Activated T-helper 17 cell treated with anti-CD3 and anti-CD28 coated beads, Interleukin-2, amount 50 U/mL, for 72 hours (primary cell): ENCODE measurements around the gene TBC1D9. TPM values are rescaled to one million over a fixed set of nuclear protein-coding genes. Genes with fewer than 3 reads are reported as not detected.

Experiments used
- ATAC-seq: fragments of 150-1000 bp; cut with Tn5 transposase; replicated peaks from 2 replicates; pipeline ENCODE4 v1.10.0; 2021; ENCODE audit warnings: mild to moderate bottlenecking, moderate library complexity
- H3K27ac Mint-ChIP-seq: one replicate; pipeline ENCODE4 v1.8.0; 2022; ENCODE audit warnings: mixed read lengths
- H3K27me3 Mint-ChIP-seq: one replicate; pipeline ENCODE4 v1.8.0; 2022; ENCODE audit warnings: mixed read lengths
- H3K36me3 Mint-ChIP-seq: one replicate; pipeline ENCODE4 v1.8.0; 2022; ENCODE audit warnings: low read depth, mild to moderate bottlenecking, mixed read lengths
- H3K4me1 Mint-ChIP-seq: one replicate; pipeline ENCODE4 v1.8.0; 2022; ENCODE audit warnings: mixed read lengths
- H3K4me3 Mint-ChIP-seq: one replicate; pipeline ENCODE4 v1.8.0; 2022; ENCODE audit warnings: mild to moderate bottlenecking, mixed read lengths
- H3K9me3 Mint-ChIP-seq: one replicate; pipeline ENCODE4 v1.8.0; 2022; ENCODE audit warnings: mixed read lengths
- total RNA-seq, 2 donors: library from RNA; stranded (reverse); gene quantifications; one replicate each; pipeline ENCODE4 v1.2.3, GENCODE V29; 2022

Gene TBC1D9
- total RNA-seq, 2 donors from 2014 or later = 0.05 TPM; not detected in 1

DNA sequence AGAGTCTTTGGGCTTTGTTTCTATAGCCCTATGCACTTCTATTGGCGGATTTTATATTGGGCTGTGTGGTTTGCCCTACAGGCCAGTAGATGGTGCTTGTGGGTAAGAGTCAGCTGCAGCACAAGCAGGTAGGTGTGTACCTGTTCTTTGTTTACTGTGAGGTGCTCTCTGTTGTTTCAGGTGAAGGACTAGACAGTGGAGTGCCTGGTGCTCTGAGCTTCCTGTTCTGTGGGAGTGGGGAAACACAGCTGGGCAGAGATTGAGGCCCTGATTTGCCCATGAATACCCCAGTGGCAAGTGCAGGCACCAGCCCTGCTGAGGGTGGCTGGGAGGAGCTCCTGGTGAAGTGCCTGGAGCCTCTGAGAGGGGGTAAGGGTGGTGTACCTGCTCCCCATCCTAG lies 161.1 kb downstream of the TBC1D9 start:
- H3K4me3 Mint-ChIP-seq = no peak overlapping the region
- no peak for ATAC-seq
- H3K9me3 Mint-ChIP-seq = peaks cover 4% of the 10 kb centered on the region
- no peak overlapping the region for H3K27ac Mint-ChIP-seq
- no peaks in the 10 kb centered on the region for H3K4me1 Mint-ChIP-seq
- H3K36me3 Mint-ChIP-seq = no peaks in the 10 kb centered on the region
- H3K27me3 Mint-ChIP-seq = peaks cover 40% of the 10 kb centered on the region

DNA sequence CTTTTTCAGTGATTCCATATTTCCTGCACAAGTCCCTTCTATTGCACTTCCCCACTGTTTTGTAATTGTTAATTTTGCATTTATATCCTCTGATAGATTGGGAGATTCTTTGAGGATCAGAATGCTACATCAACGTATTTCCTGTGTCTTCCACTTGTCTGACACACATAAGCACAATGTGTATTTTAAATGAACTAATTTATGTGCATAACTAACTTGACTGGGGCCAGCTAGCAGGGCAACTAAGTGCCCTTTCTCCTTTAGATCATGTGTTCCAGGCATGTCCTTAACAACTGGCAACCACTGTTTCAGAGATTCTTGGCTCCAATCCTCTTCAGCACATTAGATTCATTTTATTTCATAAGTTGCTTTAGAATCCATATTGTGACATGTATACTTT lies 171.7 kb downstream of the TBC1D9 start:
- H3K27me3 Mint-ChIP-seq = no peaks in the 10 kb centered on the region
- H3K4me1 Mint-ChIP-seq = no peaks in the 10 kb centered on the region
- H3K27ac Mint-ChIP-seq = no peak overlapping the region
- no peaks in the 10 kb centered on the region for H3K36me3 Mint-ChIP-seq
- H3K4me3 Mint-ChIP-seq = no peak overlapping the region
- no peaks in the 10 kb centered on the region for H3K9me3 Mint-ChIP-seq
- no peak for ATAC-seq

DNA sequence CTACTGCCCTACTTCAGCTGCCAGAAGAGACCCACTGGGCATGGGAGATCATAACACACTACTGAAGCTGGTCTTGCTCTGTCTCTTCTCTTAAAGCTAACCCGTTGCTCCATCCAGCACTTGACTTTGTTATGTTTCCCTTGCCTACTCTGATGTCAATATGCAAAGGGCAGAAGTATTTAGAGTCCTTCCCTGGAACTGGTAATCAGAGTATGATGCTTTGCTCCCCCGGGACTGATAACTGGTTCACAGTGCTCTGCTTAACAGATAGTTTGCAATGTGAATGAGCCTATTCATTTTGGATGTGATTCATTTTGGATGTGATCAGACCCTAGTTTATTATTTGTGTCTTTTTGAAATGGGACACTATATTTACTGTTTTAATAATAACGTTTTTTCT lies 175.1 kb downstream of the TBC1D9 start:
- ATAC-seq = no peak
- H3K4me3 Mint-ChIP-seq = no peak overlapping the region
- H3K36me3 Mint-ChIP-seq = no peaks in the 10 kb centered on the region
- H3K9me3 Mint-ChIP-seq = no peaks in the 10 kb centered on the region
- no peak overlapping the region for H3K27ac Mint-ChIP-seq
- H3K4me1 Mint-ChIP-seq = no peaks in the 10 kb centered on the region
- peaks cover 22% of the 10 kb centered on the region for H3K27me3 Mint-ChIP-seq

DNA sequence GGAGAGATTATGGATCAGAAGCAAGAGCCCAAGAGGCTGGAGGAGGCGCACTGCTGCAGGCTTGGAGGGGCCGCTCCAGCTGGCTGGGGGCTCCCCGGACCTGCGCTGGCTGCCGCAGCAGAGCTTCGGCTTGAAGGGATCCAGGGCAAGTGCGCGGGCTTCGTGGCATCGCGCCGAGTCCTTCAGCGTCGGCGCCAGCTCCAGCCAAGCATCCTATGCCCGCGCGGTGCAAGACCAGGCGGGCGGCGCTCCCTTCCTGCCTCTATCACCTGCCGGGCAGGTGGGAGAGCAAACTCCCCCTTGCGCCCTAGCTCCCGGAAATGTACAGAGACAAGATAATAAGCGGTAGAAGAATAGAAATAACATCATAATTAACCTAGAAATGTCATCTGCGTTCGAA lies 176.9 kb downstream of the TBC1D9 start:
- Mint-ChIP-seq H3K36me3 (no peaks in the 10 kb centered on the region), H3K27ac (no peak overlapping the region), H3K9me3 (no peaks in the 10 kb centered on the region), H3K27me3 (peaks cover 25% of the 10 kb centered on the region), H3K4me3 (no peak overlapping the region), H3K4me1 (no peaks in the 10 kb centered on the region)
- no peak for ATAC-seq

DNA sequence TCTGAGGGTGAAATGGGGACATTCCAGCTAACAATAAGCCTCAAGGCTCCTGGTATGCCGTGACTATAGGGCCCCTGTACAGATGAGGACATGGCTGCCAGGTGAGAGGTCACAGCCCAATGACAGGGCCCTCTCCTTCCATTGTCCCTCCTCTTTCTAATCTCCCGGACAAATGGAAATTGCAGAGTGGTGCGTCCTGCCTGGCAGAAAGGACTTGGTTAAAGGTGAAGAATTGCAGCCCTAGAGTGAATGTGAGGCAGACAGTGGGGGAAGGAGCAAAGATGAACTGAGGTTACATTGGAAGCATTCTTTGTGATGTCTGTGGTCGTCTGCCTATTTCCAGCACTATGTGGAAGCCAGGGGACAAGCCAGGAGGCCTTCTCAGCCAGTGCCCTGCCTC lies 180.7 kb downstream of the TBC1D9 start:
- no peak overlapping the region for H3K27ac Mint-ChIP-seq
- no peaks in the 10 kb centered on the region for H3K9me3 Mint-ChIP-seq
- H3K4me1 Mint-ChIP-seq = no peaks in the 10 kb centered on the region
- no peak overlapping the region for H3K4me3 Mint-ChIP-seq
- H3K36me3 Mint-ChIP-seq = no peaks in the 10 kb centered on the region
- peaks cover 45% of the 10 kb centered on the region for H3K27me3 Mint-ChIP-seq
- ATAC-seq = no peak

DNA sequence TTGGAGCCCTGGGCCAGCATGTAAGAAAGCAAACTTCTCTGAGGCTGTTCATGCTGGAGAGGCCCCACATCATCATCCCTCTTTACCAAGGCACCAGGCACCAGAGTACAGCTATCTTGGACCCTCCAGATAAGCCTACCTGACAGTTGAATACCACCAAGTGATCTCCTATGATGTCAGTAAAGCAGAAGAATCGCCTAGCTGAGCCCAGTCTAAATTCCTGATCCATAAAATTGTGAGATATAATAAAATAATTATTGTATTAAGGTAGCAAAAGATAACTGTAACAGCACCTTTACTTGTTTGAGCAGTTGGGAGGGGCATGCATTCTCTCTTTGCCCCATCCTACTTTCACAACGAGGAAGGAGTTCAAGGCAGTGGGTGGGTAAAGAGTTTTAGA lies 184.6 kb downstream of the TBC1D9 start:
- Mint-ChIP-seq H3K4me3 (no peak overlapping the region), H3K36me3 (no peaks in the 10 kb centered on the region), H3K4me1 (peaks cover 5% of the 10 kb centered on the region), H3K27ac (no peak overlapping the region), H3K27me3 (peaks cover 52% of the 10 kb centered on the region), H3K9me3 (no peaks in the 10 kb centered on the region)
- ATAC-seq = no peak

Other genes starting within 250 kb of the TBC1D9 start
- gene ELMOD2, start 232.2 kb downstream of the TBC1D9 start, total RNA-seq = 10 to 100 TPM; 10.7 to 15.1 TPM
- not detected for gene UCP1, start 187.4 kb downstream of the TBC1D9 start, total RNA-seq